HepG2 (cell line): ENCODE results near the gene SH3D19. TPM values are rescaled to one million over a fixed set of nuclear protein-coding genes. Genes with fewer than 3 reads are reported as not detected.

Experiments used
- ARID4A ChIP-seq: sonication (generic); formaldehyde crosslinking; IDR thresholded peaks from 2 replicates; pipeline ENCODE4 v1.5.0; 2020; ENCODE audit warnings: mild to moderate bottlenecking, missing genetic modification reagents, borderline replicate concordance
- ATF7-NPFF ChIP-seq: sonication (generic); formaldehyde crosslinking; IDR thresholded peaks from 2 replicates; pipeline ENCODE4 v1.8.1; 2023; ENCODE audit warnings: mild to moderate bottlenecking, low read depth, missing genetic modification reagents, moderate library complexity
- CENPBD1 ChIP-seq: sonication (generic); formaldehyde crosslinking; IDR thresholded peaks from 2 replicates; pipeline ENCODE4 v1.8.0; 2022; ENCODE audit warnings: missing genetic modification reagents, low read depth, mild to moderate bottlenecking, borderline replicate concordance
- CENPT ChIP-seq: sonication (generic); formaldehyde crosslinking; IDR thresholded peaks from 2 replicates; pipeline ENCODE4 v1.8.0; 2022; ENCODE audit warnings: low read depth, mild to moderate bottlenecking, moderate library complexity, missing genetic modification reagents
- ESRRA ChIP-seq: sonication (generic); formaldehyde crosslinking; IDR thresholded peaks from 2 replicates; pipeline ENCODE4 v1.5.1; 2020; ENCODE audit warnings: mild to moderate bottlenecking, low read depth, missing genetic modification reagents
- HDAC1 ChIP-seq: sonication (generic); formaldehyde crosslinking; IDR thresholded peaks from 2 replicates; pipeline ENCODE4 v1.5.1; 2020; ENCODE audit warnings: mild to moderate bottlenecking, missing genetic modification reagents
- HIC2 ChIP-seq: sonication (generic); formaldehyde crosslinking; IDR thresholded peaks from 2 replicates; pipeline ENCODE4 v1.9.0; 2022; ENCODE audit warnings: low read depth, missing genetic modification reagents
- HNRNPH1 ChIP-seq: fragments of 200-400 bp; formaldehyde crosslinking; optimal IDR thresholded peaks from 2 replicates; pipeline ENCODE3; 2017; ENCODE audit warnings: mild to moderate bottlenecking, low read depth, low read length
- HNRNPK ChIP-seq: fragments of 200-400 bp; formaldehyde crosslinking; IDR thresholded peaks from 2 replicates; pipeline ENCODE4 v1.6.1; 2018; ENCODE audit warnings: low read length, low read depth, moderate library complexity, mild to moderate bottlenecking; ENCODE audit not compliant: poor library complexity, severe bottlenecking
- JUN ChIP-seq: sonication (generic); formaldehyde crosslinking; IDR thresholded peaks from 2 replicates; pipeline ENCODE4 v1.4.0; 2020; ENCODE audit warnings: mild to moderate bottlenecking, missing genetic modification reagents
- NAIF1 ChIP-seq: sonication (generic); formaldehyde crosslinking; IDR thresholded peaks from 2 replicates; pipeline ENCODE4 v1.5.0; 2020; ENCODE audit warnings: mild to moderate bottlenecking, missing genetic modification reagents, borderline replicate concordance
- NR1H2 ChIP-seq: sonication (generic); formaldehyde crosslinking; IDR thresholded peaks from 2 replicates; pipeline ENCODE4 v1.8.1; 2022; ENCODE audit warnings: low read depth, missing genetic modification reagents, borderline replicate concordance
- RBAK ChIP-seq: sonication (generic); formaldehyde crosslinking; IDR thresholded peaks from 2 replicates; pipeline ENCODE4 v1.5.1; 2020; ENCODE audit warnings: mild to moderate bottlenecking, missing genetic modification reagents
- RBM39 ChIP-seq: fragments of 200-400 bp; formaldehyde crosslinking; IDR thresholded peaks from one replicate; pipeline ENCODE4 v1.6.1; 2018; ENCODE audit warnings: antibody characterized with exemption, mild to moderate bottlenecking, low read depth, low read length; ENCODE audit not compliant: poor library complexity, severe bottlenecking
- SMAD9 ChIP-seq: sonication (generic); formaldehyde crosslinking; IDR thresholded peaks from 2 replicates; pipeline ENCODE4 v1.5.1; 2020; ENCODE audit warnings: mild to moderate bottlenecking, missing genetic modification reagents
- ZBTB20 ChIP-seq: sonication (generic); formaldehyde crosslinking; IDR thresholded peaks from 2 replicates; pipeline ENCODE4 v1.8.1; 2023; ENCODE audit warnings: missing genetic modification reagents, low read depth, mild to moderate bottlenecking, borderline replicate concordance
- ZNF251 ChIP-seq: sonication (generic); formaldehyde crosslinking; IDR thresholded peaks from 2 replicates; pipeline ENCODE4 v1.9.0; 2021; ENCODE audit warnings: mild to moderate bottlenecking, missing genetic modification reagents
- ZNF460 ChIP-seq: sonication (generic); formaldehyde crosslinking; IDR thresholded peaks from 2 replicates; pipeline ENCODE4 v1.5.1; 2020; ENCODE audit warnings: missing genetic modification reagents, mild to moderate bottlenecking, borderline replicate concordance
- ZNF674 ChIP-seq: sonication (generic); formaldehyde crosslinking; IDR thresholded peaks from 2 replicates; pipeline ENCODE4 v1.5.0; 2020; ENCODE audit warnings: low read depth, mild to moderate bottlenecking, missing genetic modification reagents
- polyA plus RNA-seq, 8 experiments: library from polyadenylated mRNA; depleted of rRNA in 3 of 8; stranded (reverse) in 7 of 8; unstranded in 1 of 8; fragments of >200 nt; fragmentation: Illumina TruSeq in 4 of 8; extraction: Trizol in 4 of 8; gene quantifications; 2 replicates each; pipeline versions ENCODE4 v1.2.1 to v1.2.3, GENCODE V29; 2011 to 2016; ENCODE audit warnings: low read depth in 4 of 8, missing spikeins in 1 of 8, mixed read lengths in 1 of 8; ENCODE audit not compliant: insufficient read depth in 1 of 8
- total RNA-seq, 5 experiments: library from RNA; depleted of rRNA; stranded (reverse); fragments of >200 nt; fragmentation: Illumina TruSeq; extraction: Trizol; gene quantifications; 2 replicates each; pipeline ENCODE4 v1.2.3, GENCODE V29; 2016; ENCODE audit warnings: low read depth in 1 of 5
- TF ChIP-seq, protein P1 (sequence below): sonication (generic); formaldehyde crosslinking; conservative IDR thresholded peaks from 2 replicates; pipeline ENCODE4 v1.8.1; 2023; ENCODE audit warnings: missing genetic modification reagents
- TF ChIP-seq, protein P2 (sequence below): sonication (generic); formaldehyde crosslinking; IDR thresholded peaks from 2 replicates; pipeline ENCODE4 v1.5.1; 2020; ENCODE audit warnings: mild to moderate bottlenecking, moderate library complexity, missing genetic modification reagents

SH3D19 gene
- total and polyA plus RNA-seq, 2 of the 13 experiments (the other 11 are each of a cell fraction or from before 2014, with no cell fraction given), result 31.2 to 38.0 TPM

DNA sequence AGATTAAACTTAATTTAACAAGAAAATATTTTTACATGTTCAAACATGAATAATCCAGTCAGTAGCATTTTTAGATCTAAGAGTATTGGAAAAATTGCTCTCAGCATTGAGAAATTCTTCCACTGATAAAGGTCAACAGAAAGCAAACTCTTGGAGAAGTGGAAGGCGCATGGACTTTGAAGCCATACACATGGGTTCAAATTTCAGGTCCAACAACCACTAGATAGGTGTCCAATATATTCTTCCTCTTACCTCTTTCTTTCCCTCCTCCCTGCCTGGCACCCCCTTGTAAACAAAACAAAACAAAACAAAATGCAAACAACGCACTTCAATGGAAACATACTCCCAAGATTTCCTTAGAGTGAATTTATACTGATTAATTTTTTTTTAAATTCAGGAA, 76.9 kb downstream of the SH3D19 start (continued):
- no peak for TF ChIP-seq ARID4A
- no peak for TF ChIP-seq ZNF460 (CRISPR knock-in tag)
- TF ChIP-seq ATF7-NPFF (CRISPR knock-in tag), result no peak
- TF ChIP-seq, protein P1, sequence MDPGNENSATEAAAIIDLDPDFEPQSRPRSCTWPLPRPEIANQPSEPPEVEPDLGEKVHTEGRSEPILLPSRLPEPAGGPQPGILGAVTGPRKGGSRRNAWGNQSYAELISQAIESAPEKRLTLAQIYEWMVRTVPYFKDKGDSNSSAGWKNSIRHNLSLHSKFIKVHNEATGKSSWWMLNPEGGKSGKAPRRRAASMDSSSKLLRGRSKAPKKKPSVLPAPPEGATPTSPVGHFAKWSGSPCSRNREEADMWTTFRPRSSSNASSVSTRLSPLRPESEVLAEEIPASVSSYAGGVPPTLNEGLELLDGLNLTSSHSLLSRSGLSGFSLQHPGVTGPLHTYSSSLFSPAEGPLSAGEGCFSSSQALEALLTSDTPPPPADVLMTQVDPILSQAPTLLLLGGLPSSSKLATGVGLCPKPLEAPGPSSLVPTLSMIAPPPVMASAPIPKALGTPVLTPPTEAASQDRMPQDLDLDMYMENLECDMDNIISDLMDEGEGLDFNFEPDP (CRISPR knock-in tag), result no peak
- 0 out of 2 replicates have a peak, but pooled peaks have one; percentile 43 for TF ChIP-seq ESRRA (CRISPR knock-in tag)
- TF ChIP-seq CENPBD1 (CRISPR knock-in tag), result no peak
- no peak for TF ChIP-seq HIC2 (CRISPR knock-in tag)
- TF ChIP-seq HDAC1 (CRISPR knock-in tag), result no peak
- no peak for TF ChIP-seq NAIF1 (CRISPR knock-in tag)
- TF ChIP-seq HNRNPH1, result no peak
- no peak for TF ChIP-seq JUN
- no peak for TF ChIP-seq RBAK (CRISPR knock-in tag)
- TF ChIP-seq HNRNPK, result no peak
- no peak for TF ChIP-seq ZNF251
- no peak for TF ChIP-seq CENPT (CRISPR knock-in tag)
- TF ChIP-seq NR1H2 (CRISPR knock-in tag), result no peak
- TF ChIP-seq, protein P2, sequence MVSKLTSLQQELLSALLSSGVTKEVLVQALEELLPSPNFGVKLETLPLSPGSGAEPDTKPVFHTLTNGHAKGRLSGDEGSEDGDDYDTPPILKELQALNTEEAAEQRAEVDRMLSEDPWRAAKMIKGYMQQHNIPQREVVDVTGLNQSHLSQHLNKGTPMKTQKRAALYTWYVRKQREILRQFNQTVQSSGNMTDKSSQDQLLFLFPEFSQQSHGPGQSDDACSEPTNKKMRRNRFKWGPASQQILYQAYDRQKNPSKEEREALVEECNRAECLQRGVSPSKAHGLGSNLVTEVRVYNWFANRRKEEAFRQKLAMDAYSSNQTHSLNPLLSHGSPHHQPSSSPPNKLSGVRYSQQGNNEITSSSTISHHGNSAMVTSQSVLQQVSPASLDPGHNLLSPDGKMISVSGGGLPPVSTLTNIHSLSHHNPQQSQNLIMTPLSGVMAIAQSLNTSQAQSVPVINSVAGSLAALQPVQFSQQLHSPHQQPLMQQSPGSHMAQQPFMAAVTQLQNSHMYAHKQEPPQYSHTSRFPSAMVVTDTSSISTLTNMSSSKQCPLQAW (CRISPR knock-in tag), result no peak
- no peak for TF ChIP-seq ZBTB20 (CRISPR knock-in tag)
- TF ChIP-seq ZNF674 (CRISPR knock-in tag), result no peak
- no peak for TF ChIP-seq SMAD9 (CRISPR knock-in tag)
- no peak for TF ChIP-seq RBM39
